ENCODE results near the gene GHITM.

The GHITM gene

DNA sequence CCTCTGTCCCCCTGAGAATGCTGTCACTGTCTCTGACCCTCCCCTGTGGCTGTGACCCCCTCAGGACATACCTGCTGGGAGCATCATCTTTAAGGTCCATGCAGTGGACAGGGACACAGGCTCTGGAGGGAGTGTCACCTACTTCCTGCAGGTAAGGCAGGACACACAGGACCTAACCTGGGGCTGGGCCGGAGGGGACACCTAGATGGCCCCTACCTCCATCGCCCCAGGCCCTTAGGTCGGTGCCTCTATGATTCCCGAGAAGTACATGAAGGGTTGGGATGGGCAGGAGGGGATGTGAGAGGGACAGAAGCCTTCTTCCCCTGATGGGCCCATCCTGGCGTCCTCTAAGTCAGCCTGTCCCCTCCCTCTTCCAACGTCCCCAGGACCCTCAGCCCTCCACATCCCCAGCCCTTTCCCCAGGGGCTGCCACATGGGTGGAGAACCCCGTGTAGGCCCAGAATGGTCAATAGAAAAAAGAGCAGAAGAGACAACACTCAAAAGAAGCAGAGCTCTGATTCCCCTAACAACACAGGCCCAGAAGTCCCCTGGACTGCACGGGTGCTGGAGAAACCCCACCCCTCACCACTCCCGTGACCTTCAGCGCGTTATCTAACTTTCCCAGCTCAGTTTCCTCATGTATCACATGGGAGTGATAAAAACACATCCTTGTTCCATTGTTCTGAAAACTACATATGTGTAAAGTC is 61.4 kb downstream of the GHITM start:
- DNase-seq (ENCODE audit: low read depth in 2 of 2): no peak

DNA sequence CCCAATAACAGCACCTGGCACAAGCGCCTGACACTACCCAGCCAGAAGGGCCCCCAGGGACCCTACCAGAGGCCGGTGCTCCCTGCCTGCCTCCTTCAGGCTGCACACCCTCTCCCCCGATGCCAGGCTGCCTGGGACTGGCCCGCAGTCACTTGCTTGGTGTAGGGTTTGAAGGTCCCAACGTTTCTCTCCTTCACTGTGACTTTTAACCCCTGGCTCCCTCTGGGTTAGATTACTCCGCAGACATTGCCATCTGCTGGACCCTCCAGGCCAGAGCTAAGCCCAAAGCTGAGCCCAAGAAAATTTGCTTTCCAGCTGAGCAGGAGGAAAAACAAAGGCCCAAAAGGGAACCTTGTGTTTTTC is 61.9 kb downstream of the GHITM start:
- DNase-seq (ENCODE audit: low read depth in 2 of 2): no peak

DNA sequence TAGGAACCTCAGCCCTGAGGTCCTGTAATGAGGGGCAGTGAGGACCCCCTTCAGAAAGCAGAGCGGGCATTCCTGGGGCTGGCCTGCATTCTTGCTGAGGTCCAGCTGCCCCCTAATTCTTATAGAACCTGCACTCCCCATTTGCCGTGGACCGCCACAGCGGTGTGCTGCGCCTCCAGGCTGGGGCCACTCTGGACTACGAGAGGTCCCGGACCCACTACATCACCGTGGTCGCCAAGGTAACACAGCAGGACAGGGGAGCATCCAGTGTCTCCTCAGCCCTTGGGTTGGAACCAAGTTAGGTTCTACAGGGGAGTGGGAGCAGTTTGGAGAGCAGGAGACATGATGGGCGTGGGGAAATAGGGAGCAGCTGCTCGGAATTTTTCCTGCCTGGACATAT is 62.4 kb downstream of the GHITM start:
- DNase-seq (ENCODE audit: low read depth in 2 of 2): no peak

DNA sequence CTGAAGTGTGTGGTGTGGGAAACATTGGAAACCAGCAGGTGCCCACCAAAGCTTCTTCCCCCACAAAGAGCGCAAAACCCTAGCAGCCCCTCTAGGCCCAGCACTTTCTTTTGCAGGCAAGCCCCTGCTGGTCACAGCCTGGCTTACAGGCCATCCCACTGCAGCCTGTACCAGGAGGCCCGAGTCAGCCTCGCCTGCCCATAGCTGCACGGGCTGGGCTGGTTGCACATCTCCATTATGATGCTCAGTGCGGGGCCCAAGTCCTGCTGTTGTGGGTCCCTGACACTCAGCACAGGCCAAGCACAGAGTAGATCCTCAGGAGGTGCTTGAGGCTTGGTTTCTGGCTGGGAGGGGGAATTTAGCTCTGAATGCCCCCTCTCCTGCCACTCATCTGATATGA is 63.0 kb downstream of the GHITM start:
- DNase-seq (ENCODE audit: low read depth in 2 of 2): no peak
